ENCODE measurements around the gene TBX19.

- TF ChIP-seq POLR2A (IDR thresholded peaks at IDR 0.05), result no peak
- TF ChIP-seq CTCF (IDR thresholded peaks at IDR 0.05), result no peak
These were observed 15.1 kb upstream of the TBX19 start for GRCh38 chr1:168265596-168265995.

Data from adrenal gland (tissue), 5 donors.